NCI-H1105 (cell line): ENCODE measurements around the gene RPS6KA4.

Experiments used
- DNase-seq: peaks from one replicate; lab custom pipeline; 2025; lab: John Stamatoyannopoulos, UW

RPS6KA4 gene

GRCh38 chr11:64348383-64349024 lies 10.5 kb upstream of the RPS6KA4 start:
- DNase-seq: no peak

- no peak for DNase-seq
These were observed 10.0 kb upstream of the RPS6KA4 start for GRCh38 chr11:64349025-64349387.

GRCh38 chr11:64349404-64349803 lies 9.6 kb upstream of the RPS6KA4 start:
- no peak for DNase-seq

- no peak for DNase-seq
These were observed 7.8 kb upstream of the RPS6KA4 start for GRCh38 chr11:64351136-64351631.

GRCh38 chr11:64352099-64352994 lies 6.6 kb upstream of the RPS6KA4 start:
- peak; percentile 22 for DNase-seq

GRCh38 chr11:64352995-64353714 lies 5.8 kb upstream of the RPS6KA4 start:
- DNase-seq: peak; percentile 63

GRCh38 chr11:64353715-64354506 lies 5.1 kb upstream of the RPS6KA4 start:
- DNase-seq: no peak

- no peak for DNase-seq
These were observed 3.7 kb upstream of the RPS6KA4 start for GRCh38 chr11:64355078-64355940.

GRCh38 chr11:64356498-64357411 lies 2.2 kb upstream of the RPS6KA4 start:
- DNase-seq: no peak

GRCh38 chr11:64357446-64357845 lies 1.5 kb upstream of the RPS6KA4 start:
- no peak for DNase-seq

- no peak for DNase-seq
These were observed 942 bp upstream of the RPS6KA4 start for GRCh38 chr11:64357904-64358535.

- DNase-seq: no peak
These were observed 441 bp upstream of the RPS6KA4 start for GRCh38 chr11:64358536-64358906.

GRCh38 chr11:64359712-64360445 lies 917 bp downstream of the RPS6KA4 start:
- DNase-seq: no peak

GRCh38 chr11:64360448-64360921 lies 1.5 kb downstream of the RPS6KA4 start:
- DNase-seq: no peak

- no peak for DNase-seq
These were observed 2.7 kb downstream of the RPS6KA4 start for GRCh38 chr11:64361659-64362058.

- DNase-seq: no peak
These were observed 3.4 kb downstream of the RPS6KA4 start for GRCh38 chr11:64362339-64362738.

GRCh38 chr11:64364435-64364834 lies 5.5 kb downstream of the RPS6KA4 start:
- DNase-seq: no peak

GRCh38 chr11:64364911-64365310 lies 5.9 kb downstream of the RPS6KA4 start:
- no peak for DNase-seq
